Stimulated activated CD8-positive, alpha-beta memory T cell treated with anti-CD3 and anti-CD28 coated beads, Interleukin-4, amount 100 ng/mL, for 48 hours (primary cell): ENCODE measurements around the gene KIF16B.

Experiments
- DNase-seq: peaks from one replicate; pipeline ENCODE4 v3.0.0-alpha.2; 2020

Gene KIF16B

GRCh38 chr20:16337707-16338106 lies 235.5 kb downstream of the KIF16B start:
- no peak for DNase-seq

GRCh38 chr20:16327606-16328005 lies 245.6 kb downstream of the KIF16B start:
- no peak for DNase-seq

GRCh38 chr20:16321291-16321690 lies 252.0 kb downstream of the KIF16B start:
- DNase-seq, result no peak

GRCh38 chr20:16317445-16318362 lies 255.5 kb downstream of the KIF16B start:
- no peak for DNase-seq

GRCh38 chr20:16316513-16316912 lies 256.7 kb downstream of the KIF16B start:
- DNase-seq, result no peak

GRCh38 chr20:16314748-16315159 lies 258.5 kb downstream of the KIF16B start:
- DNase-seq, result no peak

GRCh38 chr20:16314320-16314719 lies 258.9 kb downstream of the KIF16B start:
- no peak for DNase-seq

GRCh38 chr20:16313917-16314316 lies 259.3 kb downstream of the KIF16B start:
- DNase-seq, result no peak

GRCh38 chr20:16312998-16313397 lies 260.2 kb downstream of the KIF16B start:
- no peak for DNase-seq

GRCh38 chr20:16311756-16312155 lies 261.5 kb downstream of the KIF16B start:
- DNase-seq, result no peak

- no peak for DNase-seq
Observed at GRCh38 chr20:16308754-16309153, 264.5 kb downstream of the KIF16B start.

GRCh38 chr20:16302818-16303217 lies 270.4 kb downstream of the KIF16B start:
- DNase-seq, result no peak

GRCh38 chr20:16301986-16302385 lies 271.3 kb downstream of the KIF16B start:
- DNase-seq, result no peak

GRCh38 chr20:16299897-16300296 lies 273.4 kb downstream of the KIF16B start:
- DNase-seq, result no peak

GRCh38 chr20:16296931-16297330 lies 276.3 kb downstream of the KIF16B start:
- no peak for DNase-seq

- no peak for DNase-seq
Observed at GRCh38 chr20:16295534-16295933, 277.7 kb downstream of the KIF16B start.

GRCh38 chr20:16293590-16293989 lies 279.7 kb downstream of the KIF16B start:
- DNase-seq, result no peak

- no peak for DNase-seq
Observed at GRCh38 chr20:16292226-16292880, 280.9 kb downstream of the KIF16B start.

- no peak for DNase-seq
Observed at GRCh38 chr20:16290358-16290757, 282.9 kb downstream of the KIF16B start.

- no peak for DNase-seq
Observed at GRCh38 chr20:16287776-16288175, 285.5 kb downstream of the KIF16B start.

GRCh38 chr20:16286601-16287000 lies 286.6 kb downstream of the KIF16B start:
- DNase-seq, result no peak

GRCh38 chr20:16284385-16285100 lies 288.7 kb downstream of the KIF16B start:
- no peak for DNase-seq

- DNase-seq, result no peak
Observed at GRCh38 chr20:16283978-16284377, 289.3 kb downstream of the KIF16B start.

GRCh38 chr20:16283307-16283706 lies 289.9 kb downstream of the KIF16B start:
- no peak for DNase-seq
